ENCODE measurements around the gene ELOF1.
"Not testable (repeated sequence)": the region's sequence is repeated elsewhere in the genome, so short reads cannot be mapped to it uniquely, and the experiment has no call there.

Gene ELOF1

DNA sequence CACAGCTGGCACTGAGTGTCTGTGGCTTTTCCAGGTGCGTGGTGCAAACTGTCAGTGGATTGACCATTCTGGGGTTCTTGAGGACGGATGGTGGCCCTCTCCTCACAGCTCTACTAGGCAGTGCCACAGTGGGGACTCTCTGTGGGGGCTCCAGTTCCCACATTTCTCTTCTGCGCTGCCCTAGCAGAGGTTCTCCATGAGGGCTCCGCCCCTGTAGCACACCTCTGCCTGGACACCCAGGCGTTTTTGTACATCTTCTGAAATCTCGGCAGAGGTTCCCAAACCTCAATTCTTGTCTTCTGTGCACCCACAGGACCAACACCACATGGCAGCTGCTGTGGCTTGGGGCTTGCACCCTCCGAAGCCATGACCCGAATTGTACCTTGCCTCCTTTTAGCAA lies 47.5 kb upstream of the ELOF1 start:
- TF ChIP-seq SETDB1 (IDR thresholded peaks at IDR 0.05; ENCODE audit: insufficient read length, low read length) (peak; percentile 77), ZNF626 (tag by site-specific recombination; IDR thresholded peaks at IDR 0.05) (0 out of 2 replicates have a peak, but pooled peaks have one; percentile 39), ZNF311 (tag by site-specific recombination; IDR thresholded peaks at IDR 0.05; ENCODE audit: borderline replicate concordance) (no peak), ZNF510 (tag by site-specific recombination; IDR thresholded peaks at IDR 0.05; ENCODE audit: insufficient replicate concordance) (peak; percentile 14), ZNF558 (tag by site-specific recombination; IDR thresholded peaks at IDR 0.05) (0 out of 2 replicates have a peak, but pooled peaks have one; percentile 13)
- no peaks in the 10 kb centered on the region for H3K4me1 ChIP-seq (ENCODE audit: control insufficient read depth, insufficient read depth, low read length)
- CTCF ChIA-PET: interaction anchor here (0.7 kb wide), 1 partner anchor 90 kb away, joined by 4 read pairs; no protein-coding TSS in a partner anchor
- H3K4me3 ChIP-seq (ENCODE audit: low read depth, low read length): no peak overlapping the region
- POLR2A ChIA-PET: no interaction called here
- no peaks in the 10 kb centered on the region; the same call in 1 of the 2 replicates for H3K9me3 ChIP-seq (ENCODE audit: control insufficient read depth, insufficient read depth, low read depth, low read length)
- peaks cover 0 to 26% of the 10 kb centered on the region in 2 experiments; a peak in 2 of 3 replicates for H3K36me3 ChIP-seq (ENCODE audit: control insufficient read depth in 2 of 2, insufficient read depth in 1 of 2, low read length in 2 of 2)
- no peak overlapping the region for H3K27ac ChIP-seq (ENCODE audit: extremely low read depth, low read depth, low read length)

DNA sequence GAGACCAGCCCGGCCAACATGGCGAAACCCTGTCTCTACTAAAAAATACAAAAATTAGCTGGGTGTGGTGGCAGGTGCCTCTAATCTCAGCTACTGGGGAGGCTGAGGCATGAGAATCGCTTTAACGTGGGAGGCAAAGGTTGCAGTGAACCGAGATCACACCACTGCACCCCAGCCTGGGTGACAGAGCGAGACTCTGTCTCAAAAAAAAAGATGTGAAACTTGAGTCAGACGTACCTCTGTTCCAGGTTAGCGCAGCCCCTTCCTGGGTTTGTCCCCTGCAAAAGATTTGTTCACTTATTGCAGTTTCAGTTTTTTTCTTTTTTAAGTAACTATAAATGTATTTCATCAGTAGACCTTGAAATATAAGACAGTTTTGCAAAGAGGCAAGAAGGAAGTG lies 40.7 kb upstream of the ELOF1 start:
- H3K27ac ChIP-seq (ENCODE audit: extremely low read depth, low read depth, low read length); H3K9me3 ChIP-seq (ENCODE audit: control insufficient read depth, insufficient read depth, low read depth, low read length); H3K4me1 ChIP-seq (ENCODE audit: control insufficient read depth, insufficient read depth, low read length); POLR2A ChIA-PET; H3K4me3 ChIP-seq (ENCODE audit: low read depth, low read length): not testable (repeated sequence)
- H3K36me3 ChIP-seq (ENCODE audit: control insufficient read depth in 2 of 2, insufficient read depth in 1 of 2, low read length in 2 of 2): peaks cover 10 to 23% of the 10 kb centered on the region in 2 experiments; a peak in 2 of 3 replicates
- CTCF ChIA-PET: interaction anchor here (1.0 kb wide), 1 partner anchor 9 kb away, joined by 4 read pairs; no protein-coding TSS in a partner anchor

DNA sequence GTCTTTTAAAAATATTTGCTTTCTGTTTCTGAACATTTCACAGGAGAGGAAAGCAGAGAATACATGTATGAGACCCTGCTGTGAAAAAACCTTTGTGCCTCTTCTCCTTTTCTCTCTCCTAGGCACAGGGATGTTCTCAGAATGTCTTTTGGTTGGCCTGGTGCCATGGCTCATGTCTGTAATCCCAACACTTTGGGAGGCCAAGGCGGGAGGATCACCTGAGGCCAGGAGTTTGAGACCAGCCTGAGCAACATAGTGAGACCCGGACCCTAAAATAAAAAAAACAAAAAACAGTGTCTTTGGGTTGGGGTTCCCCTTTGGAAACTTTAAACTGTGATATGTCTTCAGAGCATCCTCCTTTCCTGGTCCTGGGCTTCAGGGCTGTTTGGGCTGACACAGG lies 39.7 kb upstream of the ELOF1 start:
- H3K27ac ChIP-seq (ENCODE audit: extremely low read depth, low read depth, low read length): no peak overlapping the region
- CTCF ChIA-PET: interaction anchor here (0.6 to 1.0 kb wide), 2 partner anchors 9 to 70 kb away, joined by 4 read pairs; no protein-coding TSS in a partner anchor
- no peaks in the 10 kb centered on the region for H3K9me3 ChIP-seq (ENCODE audit: control insufficient read depth, insufficient read depth, low read depth, low read length)
- H3K36me3 ChIP-seq (ENCODE audit: control insufficient read depth in 2 of 2, insufficient read depth in 1 of 2, low read length in 2 of 2): peaks cover 10 to 16% of the 10 kb centered on the region in 2 experiments; a peak in 2 of 3 replicates
- H3K4me1 ChIP-seq (ENCODE audit: control insufficient read depth, insufficient read depth, low read length): no peaks in the 10 kb centered on the region
- TF ChIP-seq ZNF558 (tag by site-specific recombination; IDR thresholded peaks at IDR 0.05): no peak
- no peak for TF ChIP-seq ZNF677 (tag by site-specific recombination; IDR thresholded peaks at IDR 0.05)
- no peak for TF ChIP-seq ZNF248 (tag by site-specific recombination; IDR thresholded peaks at IDR 0.05)
- no peak for TF ChIP-seq SCRT1 (tag by site-specific recombination; IDR thresholded peaks at IDR 0.05; ENCODE audit: borderline replicate concordance)
- no peak for TF ChIP-seq ZNF621 (tag by site-specific recombination; IDR thresholded peaks at IDR 0.05)
- TF ChIP-seq, protein P1, sequence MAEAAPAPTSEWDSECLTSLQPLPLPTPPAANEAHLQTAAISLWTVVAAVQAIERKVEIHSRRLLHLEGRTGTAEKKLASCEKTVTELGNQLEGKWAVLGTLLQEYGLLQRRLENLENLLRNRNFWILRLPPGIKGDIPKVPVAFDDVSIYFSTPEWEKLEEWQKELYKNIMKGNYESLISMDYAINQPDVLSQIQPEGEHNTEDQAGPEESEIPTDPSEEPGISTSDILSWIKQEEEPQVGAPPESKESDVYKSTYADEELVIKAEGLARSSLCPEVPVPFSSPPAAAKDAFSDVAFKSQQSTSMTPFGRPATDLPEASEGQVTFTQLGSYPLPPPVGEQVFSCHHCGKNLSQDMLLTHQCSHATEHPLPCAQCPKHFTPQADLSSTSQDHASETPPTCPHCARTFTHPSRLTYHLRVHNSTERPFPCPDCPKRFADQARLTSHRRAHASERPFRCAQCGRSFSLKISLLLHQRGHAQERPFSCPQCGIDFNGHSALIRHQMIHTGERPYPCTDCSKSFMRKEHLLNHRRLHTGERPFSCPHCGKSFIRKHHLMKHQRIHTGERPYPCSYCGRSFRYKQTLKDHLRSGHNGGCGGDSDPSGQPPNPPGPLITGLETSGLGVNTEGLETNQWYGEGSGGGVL (tag by site-specific recombination; IDR thresholded peaks at IDR 0.05): no peak
- no peak for TF ChIP-seq ZNF211 (tag by site-specific recombination; IDR thresholded peaks at IDR 0.05; ENCODE audit: low read depth)
- TF ChIP-seq EGR2 (tag by site-specific recombination; IDR thresholded peaks at IDR 0.05; ENCODE audit: low read depth): no peak
- TF ChIP-seq, protein P2, sequence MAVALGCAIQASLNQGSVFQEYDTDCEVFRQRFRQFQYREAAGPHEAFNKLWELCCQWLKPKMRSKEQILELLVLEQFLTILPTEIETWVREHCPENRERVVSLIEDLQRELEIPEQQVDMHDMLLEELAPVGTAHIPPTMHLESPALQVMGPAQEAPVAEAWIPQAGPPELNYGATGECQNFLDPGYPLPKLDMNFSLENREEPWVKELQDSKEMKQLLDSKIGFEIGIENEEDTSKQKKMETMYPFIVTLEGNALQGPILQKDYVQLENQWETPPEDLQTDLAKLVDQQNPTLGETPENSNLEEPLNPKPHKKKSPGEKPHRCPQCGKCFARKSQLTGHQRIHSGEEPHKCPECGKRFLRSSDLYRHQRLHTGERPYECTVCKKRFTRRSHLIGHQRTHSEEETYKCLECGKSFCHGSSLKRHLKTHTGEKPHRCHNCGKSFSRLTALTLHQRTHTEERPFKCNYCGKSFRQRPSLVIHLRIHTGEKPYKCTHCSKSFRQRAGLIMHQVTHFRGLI (tag by site-specific recombination; IDR thresholded peaks at IDR 0.05): no peak
- TF ChIP-seq, protein P3, sequence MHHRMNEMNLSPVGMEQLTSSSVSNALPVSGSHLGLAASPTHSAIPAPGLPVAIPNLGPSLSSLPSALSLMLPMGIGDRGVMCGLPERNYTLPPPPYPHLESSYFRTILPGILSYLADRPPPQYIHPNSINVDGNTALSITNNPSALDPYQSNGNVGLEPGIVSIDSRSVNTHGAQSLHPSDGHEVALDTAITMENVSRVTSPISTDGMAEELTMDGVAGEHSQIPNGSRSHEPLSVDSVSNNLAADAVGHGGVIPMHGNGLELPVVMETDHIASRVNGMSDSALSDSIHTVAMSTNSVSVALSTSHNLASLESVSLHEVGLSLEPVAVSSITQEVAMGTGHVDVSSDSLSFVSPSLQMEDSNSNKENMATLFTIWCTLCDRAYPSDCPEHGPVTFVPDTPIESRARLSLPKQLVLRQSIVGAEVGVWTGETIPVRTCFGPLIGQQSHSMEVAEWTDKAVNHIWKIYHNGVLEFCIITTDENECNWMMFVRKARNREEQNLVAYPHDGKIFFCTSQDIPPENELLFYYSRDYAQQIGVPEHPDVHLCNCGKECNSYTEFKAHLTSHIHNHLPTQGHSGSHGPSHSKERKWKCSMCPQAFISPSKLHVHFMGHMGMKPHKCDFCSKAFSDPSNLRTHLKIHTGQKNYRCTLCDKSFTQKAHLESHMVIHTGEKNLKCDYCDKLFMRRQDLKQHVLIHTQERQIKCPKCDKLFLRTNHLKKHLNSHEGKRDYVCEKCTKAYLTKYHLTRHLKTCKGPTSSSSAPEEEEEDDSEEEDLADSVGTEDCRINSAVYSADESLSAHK (tag by site-specific recombination; IDR thresholded peaks at IDR 0.05): no peak
- TF ChIP-seq, protein P4, sequence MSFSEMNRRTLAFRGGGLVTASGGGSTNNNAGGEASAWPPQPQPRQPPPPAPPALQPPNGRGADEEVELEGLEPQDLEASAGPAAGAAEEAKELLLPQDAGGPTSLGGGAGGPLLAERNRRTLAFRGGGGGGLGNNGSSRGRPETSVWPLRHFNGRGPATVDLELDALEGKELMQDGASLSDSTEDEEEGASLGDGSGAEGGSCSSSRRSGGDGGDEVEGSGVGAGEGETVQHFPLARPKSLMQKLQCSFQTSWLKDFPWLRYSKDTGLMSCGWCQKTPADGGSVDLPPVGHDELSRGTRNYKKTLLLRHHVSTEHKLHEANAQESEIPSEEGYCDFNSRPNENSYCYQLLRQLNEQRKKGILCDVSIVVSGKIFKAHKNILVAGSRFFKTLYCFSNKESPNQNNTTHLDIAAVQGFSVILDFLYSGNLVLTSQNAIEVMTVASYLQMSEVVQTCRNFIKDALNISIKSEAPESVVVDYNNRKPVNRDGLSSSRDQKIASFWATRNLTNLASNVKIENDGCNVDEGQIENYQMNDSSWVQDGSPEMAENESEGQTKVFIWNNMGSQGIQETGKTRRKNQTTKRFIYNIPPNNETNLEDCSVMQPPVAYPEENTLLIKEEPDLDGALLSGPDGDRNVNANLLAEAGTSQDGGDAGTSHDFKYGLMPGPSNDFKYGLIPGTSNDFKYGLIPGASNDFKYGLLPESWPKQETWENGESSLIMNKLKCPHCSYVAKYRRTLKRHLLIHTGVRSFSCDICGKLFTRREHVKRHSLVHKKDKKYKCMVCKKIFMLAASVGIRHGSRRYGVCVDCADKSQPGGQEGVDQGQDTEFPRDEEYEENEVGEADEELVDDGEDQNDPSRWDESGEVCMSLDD (tag by site-specific recombination; IDR thresholded peaks at IDR 0.05): no peak
- no peak overlapping the region for H3K4me3 ChIP-seq (ENCODE audit: low read depth, low read length)
- POLR2A ChIA-PET: no interaction called here
